ENCODE data around the gene IGSF21.

DNA sequence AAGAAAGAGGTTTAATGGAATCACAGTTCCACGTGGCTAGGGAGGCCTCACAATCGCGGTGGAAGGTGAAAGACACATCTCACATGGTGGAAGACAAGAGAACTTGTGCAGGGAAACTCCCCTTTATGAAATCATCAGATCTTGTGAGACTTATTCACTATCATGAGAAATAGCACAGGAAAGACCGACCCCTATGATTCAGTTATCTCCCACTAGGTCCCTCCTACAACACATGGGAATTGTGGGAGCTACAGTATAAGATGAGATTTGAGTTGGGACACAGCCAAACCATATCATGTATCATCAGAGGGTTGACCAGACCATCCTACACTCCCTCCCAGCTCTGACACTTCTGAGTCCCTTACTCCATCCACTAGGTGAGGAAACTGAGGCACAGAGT is 229.2 kb downstream of the IGSF21 start:
- TF ChIP-seq POLR2A (IDR thresholded peaks at IDR 0.05), result no peak
- TF ChIP-seq, protein P1, sequence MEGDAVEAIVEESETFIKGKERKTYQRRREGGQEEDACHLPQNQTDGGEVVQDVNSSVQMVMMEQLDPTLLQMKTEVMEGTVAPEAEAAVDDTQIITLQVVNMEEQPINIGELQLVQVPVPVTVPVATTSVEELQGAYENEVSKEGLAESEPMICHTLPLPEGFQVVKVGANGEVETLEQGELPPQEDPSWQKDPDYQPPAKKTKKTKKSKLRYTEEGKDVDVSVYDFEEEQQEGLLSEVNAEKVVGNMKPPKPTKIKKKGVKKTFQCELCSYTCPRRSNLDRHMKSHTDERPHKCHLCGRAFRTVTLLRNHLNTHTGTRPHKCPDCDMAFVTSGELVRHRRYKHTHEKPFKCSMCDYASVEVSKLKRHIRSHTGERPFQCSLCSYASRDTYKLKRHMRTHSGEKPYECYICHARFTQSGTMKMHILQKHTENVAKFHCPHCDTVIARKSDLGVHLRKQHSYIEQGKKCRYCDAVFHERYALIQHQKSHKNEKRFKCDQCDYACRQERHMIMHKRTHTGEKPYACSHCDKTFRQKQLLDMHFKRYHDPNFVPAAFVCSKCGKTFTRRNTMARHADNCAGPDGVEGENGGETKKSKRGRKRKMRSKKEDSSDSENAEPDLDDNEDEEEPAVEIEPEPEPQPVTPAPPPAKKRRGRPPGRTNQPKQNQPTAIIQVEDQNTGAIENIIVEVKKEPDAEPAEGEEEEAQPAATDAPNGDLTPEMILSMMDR (IDR thresholded peaks at IDR 0.05), result no peak
